ENCODE results near the gene RIT1. TPM values are rescaled to one million over a fixed set of nuclear protein-coding genes. Genes with fewer than 3 reads are reported as not detected.

RIT1 gene
- total RNA-seq, 1 donor from 2014 or later, result 69.2 TPM

- Mint-ChIP-seq H3K27me3 (ENCODE audit: unreplicated experiment) (peaks cover 2% of the 10 kb centered on the region), H3K9me3 (ENCODE audit: unreplicated experiment) (no peaks in the 10 kb centered on the region), H3K36me3 (ENCODE audit: low read depth, unreplicated experiment) (peaks cover 9% of the 10 kb centered on the region), H3K4me1 (ENCODE audit: unreplicated experiment) (no peaks in the 10 kb centered on the region), H3K27ac (ENCODE audit: unreplicated experiment) (no peak overlapping the region), H3K4me3 (ENCODE audit: unreplicated experiment) (no peak overlapping the region)
- no peak for DNase-seq (ENCODE audit: low spot score)
- no peak for TF ChIP-seq CTCF (IDR thresholded peaks at IDR 0.05; ENCODE audit: unreplicated experiment)
These were observed 37.3 kb downstream of the RIT1 start for GRCh38 chr1:155873860-155874259.

- Mint-ChIP-seq H3K27me3 (ENCODE audit: unreplicated experiment) (peaks cover 4% of the 10 kb centered on the region), H3K27ac (ENCODE audit: unreplicated experiment) (no peak overlapping the region), H3K4me3 (ENCODE audit: unreplicated experiment) (no peak overlapping the region), H3K4me1 (ENCODE audit: unreplicated experiment) (no peaks in the 10 kb centered on the region), H3K9me3 (ENCODE audit: unreplicated experiment) (no peaks in the 10 kb centered on the region), H3K36me3 (ENCODE audit: low read depth, unreplicated experiment) (peaks cover 9% of the 10 kb centered on the region)
- TF ChIP-seq CTCF (IDR thresholded peaks at IDR 0.05; ENCODE audit: unreplicated experiment), result no peak
- no peak for DNase-seq (ENCODE audit: low spot score)
These were observed 38.6 kb downstream of the RIT1 start for GRCh38 chr1:155872527-155872926.

GRCh38 chr1:155871390-155871789 is 39.8 kb downstream of the RIT1 start:
- no peaks in the 10 kb centered on the region for H3K4me1 Mint-ChIP-seq (ENCODE audit: unreplicated experiment)
- peaks cover 5% of the 10 kb centered on the region for H3K27me3 Mint-ChIP-seq (ENCODE audit: unreplicated experiment)
- DNase-seq (ENCODE audit: low spot score), result no peak
- H3K27ac Mint-ChIP-seq (ENCODE audit: unreplicated experiment), result no peak overlapping the region
- H3K9me3 Mint-ChIP-seq (ENCODE audit: unreplicated experiment), result no peaks in the 10 kb centered on the region
- peaks cover 9% of the 10 kb centered on the region for H3K36me3 Mint-ChIP-seq (ENCODE audit: low read depth, unreplicated experiment)
- TF ChIP-seq CTCF (IDR thresholded peaks at IDR 0.05; ENCODE audit: unreplicated experiment), result no peak
- H3K4me3 Mint-ChIP-seq (ENCODE audit: unreplicated experiment), result no peak overlapping the region

GRCh38 chr1:155867766-155868165 is 43.4 kb downstream of the RIT1 start:
- no peak for TF ChIP-seq CTCF (IDR thresholded peaks at IDR 0.05; ENCODE audit: unreplicated experiment)
- Mint-ChIP-seq H3K9me3 (ENCODE audit: unreplicated experiment) (no peaks in the 10 kb centered on the region), H3K4me3 (ENCODE audit: unreplicated experiment) (no peak overlapping the region), H3K4me1 (ENCODE audit: unreplicated experiment) (no peaks in the 10 kb centered on the region), H3K27ac (ENCODE audit: unreplicated experiment) (no peak overlapping the region), H3K36me3 (ENCODE audit: low read depth, unreplicated experiment) (peaks cover 5% of the 10 kb centered on the region), H3K27me3 (ENCODE audit: unreplicated experiment) (peaks cover 4% of the 10 kb centered on the region)
- DNase-seq (ENCODE audit: low spot score), result no peak

GRCh38 chr1:155864393-155864792 is 46.8 kb downstream of the RIT1 start:
- no peak for TF ChIP-seq CTCF (IDR thresholded peaks at IDR 0.05; ENCODE audit: unreplicated experiment)
- peaks cover 10% of the 10 kb centered on the region for H3K27me3 Mint-ChIP-seq (ENCODE audit: unreplicated experiment)
- peaks cover 6% of the 10 kb centered on the region for H3K4me1 Mint-ChIP-seq (ENCODE audit: unreplicated experiment)
- DNase-seq (ENCODE audit: low spot score), result no peak
- peaks cover under 1% of the 10 kb centered on the region for H3K36me3 Mint-ChIP-seq (ENCODE audit: low read depth, unreplicated experiment)
- H3K9me3 Mint-ChIP-seq (ENCODE audit: unreplicated experiment), result no peaks in the 10 kb centered on the region
- no peak overlapping the region for H3K4me3 Mint-ChIP-seq (ENCODE audit: unreplicated experiment)
- no peak overlapping the region for H3K27ac Mint-ChIP-seq (ENCODE audit: unreplicated experiment)

All from endothelial cell (in vitro differentiated cells).